HG03135 (cell line): Measurements from ENCODE around the gene COG2.
"Not testable (repeated sequence)": the region's sequence is repeated elsewhere in the genome, so short reads cannot be mapped to it uniquely, and the experiment has no call there.

Experiments used
- ATAC-seq: cut with Tn5 transposase; IDR thresholded peaks from one replicate; pipeline ENCODE4 v1.9.1; 2021; ENCODE audit warnings: mild to moderate bottlenecking, moderate library complexity; ENCODE audit not compliant: unreplicated experiment

Gene COG2

GRCh38 chr1:230698964-230699363 is 56.7 kb downstream of the COG2 start:
- not testable (repeated sequence) for ATAC-seq

- no peak for ATAC-seq
Measured at GRCh38 chr1:230699716-230700115, 57.4 kb downstream of the COG2 start.

- no peak for ATAC-seq
Measured at GRCh38 chr1:230700132-230700531, 57.9 kb downstream of the COG2 start.

- no peak for ATAC-seq
Measured at GRCh38 chr1:230701434-230701833, 59.2 kb downstream of the COG2 start.

- no peak for ATAC-seq
Measured at GRCh38 chr1:230701895-230702768, 59.9 kb downstream of the COG2 start.

GRCh38 chr1:230702934-230703678 is 60.8 kb downstream of the COG2 start:
- ATAC-seq: no peak

GRCh38 chr1:230703679-230704385 is 61.6 kb downstream of the COG2 start:
- ATAC-seq: no peak

GRCh38 chr1:230704830-230705229 is 62.5 kb downstream of the COG2 start:
- ATAC-seq: no peak

GRCh38 chr1:230705289-230706019 is 63.2 kb downstream of the COG2 start:
- no peak for ATAC-seq

GRCh38 chr1:230706020-230706699 is 63.9 kb downstream of the COG2 start:
- no peak for ATAC-seq

GRCh38 chr1:230706887-230707731 is 64.8 kb downstream of the COG2 start:
- no peak for ATAC-seq

- ATAC-seq: no peak
Measured at GRCh38 chr1:230707732-230708630, 65.7 kb downstream of the COG2 start.

GRCh38 chr1:230708631-230709580 is 66.6 kb downstream of the COG2 start:
- no peak for ATAC-seq

GRCh38 chr1:230709619-230710542 is 67.6 kb downstream of the COG2 start:
- ATAC-seq: no peak

- no peak for ATAC-seq
Measured at GRCh38 chr1:230710543-230710904, 68.2 kb downstream of the COG2 start.

GRCh38 chr1:230711245-230711644 is 69.0 kb downstream of the COG2 start:
- no peak for ATAC-seq
